Stimulated activated CD8-positive, alpha-beta memory T cell treated with anti-CD3 and anti-CD28 coated beads, Interleukin-2, amount 100 ng/mL, for 1 hour (primary cell): ENCODE results near the gene FKBP6.
A peak's percentile ranks its signal among the peaks of the same experiment; 100 is the strongest.
"Not testable (repeated sequence)": the region's sequence is repeated elsewhere in the genome, so short reads cannot be mapped to it uniquely, and the experiment has no call there.

Experiments used
- DNase-seq, 2 donors: peaks; one replicate each; pipeline ENCODE4 v3.0.0-alpha.2; 2020; ENCODE audit warnings: low read depth in 2 of 2

FKBP6 gene

DNA sequence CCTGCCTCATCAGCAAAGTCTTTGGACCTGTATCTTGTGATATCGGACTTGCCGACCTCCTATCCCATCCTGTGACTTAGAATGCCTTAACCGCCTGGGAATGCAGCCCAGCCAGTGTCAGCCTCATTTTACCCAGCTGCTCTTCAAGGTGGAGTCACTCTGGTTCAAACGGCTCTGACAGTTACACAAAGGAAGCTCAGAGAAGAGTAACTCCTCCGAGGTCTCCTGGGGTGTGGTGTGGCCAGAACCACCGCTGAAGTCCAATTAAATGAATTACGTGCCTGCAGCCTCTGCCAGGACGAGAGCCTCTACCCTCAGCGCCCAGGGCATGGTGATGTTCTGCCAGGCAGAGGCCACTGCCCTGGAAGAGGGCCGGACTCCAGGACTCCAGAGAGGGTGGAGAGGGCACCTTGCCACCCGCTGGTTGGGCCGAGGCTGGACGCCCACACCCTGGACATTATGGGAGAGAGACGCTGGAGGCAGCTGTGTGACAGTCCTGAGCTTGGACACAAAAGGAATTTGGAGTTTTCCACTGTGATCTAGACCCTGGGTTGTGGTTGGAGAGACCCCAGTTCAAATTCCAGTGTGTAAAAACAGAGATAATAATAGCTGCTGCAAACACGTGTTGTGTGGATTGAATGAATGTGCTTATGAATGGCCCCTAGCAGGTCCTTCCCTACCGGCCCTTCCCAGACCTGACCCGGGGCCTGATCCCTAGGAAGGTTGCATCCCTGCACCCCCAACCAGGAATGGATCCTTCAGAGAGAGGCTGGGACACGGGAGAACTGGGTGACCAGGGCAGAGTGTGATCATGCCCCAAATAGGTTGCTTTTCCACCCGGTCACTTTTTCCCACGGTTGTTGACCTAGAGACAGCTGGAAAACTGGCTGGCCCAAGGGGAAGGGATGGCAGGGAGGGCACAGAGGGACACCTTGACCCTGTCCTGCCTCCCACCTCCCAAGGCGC lies 67.9 kb downstream of the FKBP6 start:
- no peak for DNase-seq

DNA sequence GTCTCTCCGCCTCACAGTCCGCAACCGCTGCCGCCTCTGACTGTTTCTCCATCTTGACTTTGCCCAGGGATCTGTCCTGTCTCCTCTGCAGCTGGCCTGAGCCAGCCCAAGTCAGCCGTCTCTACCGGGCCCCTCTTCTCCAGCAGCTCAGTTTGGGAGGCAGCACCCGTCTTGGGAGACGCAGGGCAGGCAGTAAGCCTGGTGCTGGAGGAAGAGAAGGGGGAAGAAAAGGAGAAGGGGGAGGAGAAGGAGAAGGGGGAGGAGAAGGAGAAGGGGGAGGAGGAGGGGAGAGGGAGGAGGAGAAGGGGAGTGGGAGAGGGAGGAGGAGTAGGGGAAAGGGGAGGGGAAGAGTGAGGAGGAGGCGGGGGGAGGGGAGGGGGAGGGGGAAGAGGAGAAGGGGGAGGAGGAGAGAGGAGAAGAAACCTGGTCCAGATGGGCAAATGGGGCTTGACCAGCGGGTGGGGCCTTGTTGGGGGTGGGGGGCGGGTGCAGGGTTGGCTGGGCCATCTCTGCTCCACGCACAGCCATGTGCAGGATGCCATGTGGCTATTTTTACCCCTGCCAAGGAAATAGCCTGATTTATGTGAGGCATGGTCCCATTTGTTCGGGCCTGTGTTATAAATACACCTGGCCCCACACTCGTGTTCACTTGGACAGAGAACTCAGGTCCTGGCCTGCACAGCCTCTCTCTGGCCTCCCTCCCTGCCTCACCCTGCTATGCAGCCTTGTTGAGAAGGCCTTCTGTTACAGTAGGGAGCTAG lies 69.7 kb downstream of the FKBP6 start:
- no peak for DNase-seq

DNA sequence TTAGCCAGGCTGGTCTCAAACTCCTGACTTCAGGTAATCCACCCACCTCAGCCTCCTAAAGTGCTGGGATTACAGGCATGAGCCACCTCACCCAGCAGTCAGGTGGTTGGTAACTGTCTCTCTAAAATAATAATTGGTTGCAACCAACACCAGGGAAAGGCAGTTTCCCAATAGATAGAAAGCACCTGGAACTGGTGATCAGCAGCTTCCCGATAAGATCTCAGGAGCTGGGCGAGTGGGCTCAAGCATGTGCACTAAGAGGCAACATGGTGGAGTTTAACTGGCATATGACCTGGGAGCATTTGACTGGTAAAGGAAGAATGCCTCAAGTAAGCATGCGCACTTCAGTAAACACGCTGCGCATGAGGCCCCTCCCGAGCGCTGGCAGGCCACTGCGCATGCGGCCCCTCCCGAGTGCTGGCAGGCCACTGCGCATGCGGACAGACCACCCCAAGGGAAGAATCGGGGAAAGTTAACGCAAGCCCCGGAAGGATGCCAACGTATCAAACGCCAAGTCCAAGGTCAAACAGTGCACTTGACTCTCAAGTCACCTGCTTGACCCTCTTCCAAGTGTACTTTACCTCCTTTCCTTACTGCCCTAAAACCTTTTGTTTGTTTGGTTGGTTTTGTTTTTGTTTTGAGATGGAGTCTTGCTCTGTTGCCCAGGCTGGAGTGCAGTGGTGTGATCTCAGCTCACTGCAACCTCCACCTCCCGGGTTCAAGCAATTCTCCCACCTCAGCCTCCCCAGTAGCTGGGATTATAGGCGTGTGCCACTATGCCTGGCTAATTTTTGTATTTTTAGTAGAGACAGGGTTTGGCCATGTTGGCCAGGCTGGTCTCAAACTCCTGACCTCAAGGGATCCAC lies 71.5 kb downstream of the FKBP6 start:
- peak; percentile 38 to 61 for DNase-seq

DNA sequence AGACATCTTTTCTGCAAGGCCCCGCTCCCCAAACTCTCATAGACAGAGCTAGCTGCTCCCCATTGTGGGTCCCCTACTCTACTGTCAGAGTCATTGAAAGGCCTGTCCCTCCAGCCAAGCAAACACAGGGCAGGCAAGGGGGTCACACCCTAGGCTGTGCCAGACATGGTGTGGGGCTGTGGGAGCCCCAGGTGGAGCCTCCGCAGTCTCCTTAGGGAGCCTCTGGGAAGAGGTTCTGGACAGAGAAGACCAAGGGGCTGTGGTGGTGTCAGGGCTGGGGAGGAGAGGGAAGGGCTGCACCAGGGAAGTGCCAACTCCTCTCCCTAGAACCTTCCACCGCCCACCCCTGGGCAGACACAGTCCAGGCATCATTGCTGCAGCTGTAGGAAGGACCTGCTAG lies 76.9 kb downstream of the FKBP6 start:
- not testable (repeated sequence) for DNase-seq
